RWPE2 (cell line): ENCODE results near the gene ARHGAP21.
A peak's percentile ranks its signal among the peaks of the same experiment; 100 is the strongest.

Experiments used
- ATAC-seq: fragments of 200-7000 bp; cut with Tn5 transposase; 3 replicates; pipeline ENCODE4 v1.9.1; 2021; ENCODE audit warnings: low read depth
- DNase-seq: peaks from one replicate; pipeline ENCODE4 v3.0.0-alpha.2; 2020; ENCODE audit warnings: low spot score
- H3K27ac ChIP-seq: fragments of 450-650 bp; 2 replicates; pipeline ENCODE4 v1.5.1; 2017; ENCODE audit warnings: mild to moderate bottlenecking; ENCODE audit not compliant: poor library complexity, severe bottlenecking
- H3K27me3 ChIP-seq: fragments of 250-450 bp; sonication (Bioruptor Pico); 2 replicates; pipeline ENCODE4 v1.5.1; 2021; ENCODE audit warnings: mild to moderate bottlenecking, moderate library complexity; ENCODE audit not compliant: insufficient read depth, poor library complexity, severe bottlenecking
- H3K36me3 ChIP-seq: fragments of 250-450 bp; sonication (Bioruptor Pico); 2 replicates; pipeline ENCODE4 v1.5.1; 2020; ENCODE audit warnings: low read depth, mild to moderate bottlenecking, moderate library complexity
- H3K4me1 ChIP-seq: fragments of 250-450 bp; sonication (Bioruptor Pico); 2 replicates; pipeline ENCODE4 v1.5.1; 2021; ENCODE audit warnings: mild to moderate bottlenecking, moderate library complexity; ENCODE audit not compliant: insufficient read depth, poor library complexity, severe bottlenecking
- H3K4me3 ChIP-seq: fragments of 250-450 bp; sonication (Bioruptor Pico); 2 replicates; pipeline ENCODE4 v1.5.1; 2021; ENCODE audit warnings: mild to moderate bottlenecking, moderate library complexity; ENCODE audit not compliant: severe bottlenecking
- H3K9me3 ChIP-seq: fragments of 250-450 bp; sonication (Bioruptor Pico); 2 replicates; pipeline ENCODE4 v1.5.1; 2021; ENCODE audit warnings: mild to moderate bottlenecking, moderate library complexity; ENCODE audit not compliant: severe bottlenecking
- CTCF ChIP-seq: fragments of 450-650 bp; IDR thresholded peaks from one replicate; pipeline ENCODE4 v1.5.1; 2017; ENCODE audit warnings: mild to moderate bottlenecking, moderate library complexity; ENCODE audit not compliant: poor library complexity, severe bottlenecking

ARHGAP21 gene

DNA sequence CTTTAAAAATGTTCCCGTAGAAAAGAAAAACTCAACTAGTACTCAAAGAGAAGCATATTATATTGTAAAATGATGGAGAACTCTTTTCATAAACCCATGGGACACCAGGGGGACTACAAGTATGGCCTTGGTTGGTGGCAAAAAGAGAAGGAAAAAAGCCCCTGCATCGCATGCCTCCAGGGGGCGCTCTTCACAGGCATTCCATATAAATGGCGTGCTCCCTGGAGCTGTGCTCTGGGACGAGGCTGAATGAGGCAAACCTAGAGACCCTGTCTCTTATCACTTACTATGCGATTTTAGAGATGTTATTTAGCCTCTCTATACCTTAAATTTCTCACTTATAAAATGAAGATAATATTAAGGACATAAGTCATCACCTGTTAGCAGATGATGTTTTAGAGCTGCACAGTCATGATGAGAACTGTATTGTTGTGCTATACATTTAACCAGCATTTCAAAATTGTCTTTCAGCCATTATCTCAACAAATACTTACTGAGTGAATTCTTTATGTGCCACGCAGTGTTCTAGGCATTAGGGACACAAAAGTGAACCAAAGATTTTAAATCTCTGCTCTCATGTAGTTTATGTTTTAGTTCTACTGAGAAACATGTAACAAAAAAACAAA lies 105.8 kb downstream of the ARHGAP21 start:
- Histone ChIP-seq H3K27me3 (no peaks in the 10 kb centered on the region), H3K36me3 (peaks cover 45% of the 10 kb centered on the region), H3K9me3 (no peaks in the 10 kb centered on the region), H3K4me3 (no peak overlapping the region), H3K4me1 (peaks cover 20% of the 10 kb centered on the region), H3K27ac (peak overlapping the region; percentile 3)
- TF ChIP-seq CTCF = peak; percentile 83
- DNase-seq (no peak), ATAC-seq (no peak)

- Histone ChIP-seq H3K4me1 (peaks cover 20% of the 10 kb centered on the region), H3K9me3 (no peaks in the 10 kb centered on the region), H3K36me3 (peaks cover 48% of the 10 kb centered on the region), H3K27ac (peak overlapping the region; percentile 22), H3K27me3 (no peaks in the 10 kb centered on the region), H3K4me3 (no peak overlapping the region)
- TF ChIP-seq CTCF = no peak
- DNase-seq (no peak), ATAC-seq (peak; percentile 79)
Measured at GRCh38 chr10:24616536-24616935, 107.2 kb downstream of the ARHGAP21 start.

- no peaks in the 10 kb centered on the region for H3K9me3 ChIP-seq
- TF ChIP-seq CTCF = no peak
- no peak for DNase-seq
Measured at GRCh38 chr10:24606021-24606420, 117.7 kb downstream of the ARHGAP21 start.

GRCh38 chr10:24605141-24605540 lies 118.5 kb downstream of the ARHGAP21 start:
- no peak for TF ChIP-seq CTCF
- Histone ChIP-seq H3K4me3 (no peak overlapping the region), H3K27ac (no peak overlapping the region), H3K36me3 (peaks cover 63% of the 10 kb centered on the region), H3K4me1 (no peaks in the 10 kb centered on the region), H3K9me3 (no peaks in the 10 kb centered on the region), H3K27me3 (no peaks in the 10 kb centered on the region)
- no peak for DNase-seq
- ATAC-seq = no peak

More at GRCh38 chr10:24606021-24606420, 117.7 kb downstream of the ARHGAP21 start:
- H3K4me3 ChIP-seq = no peak overlapping the region
- no peaks in the 10 kb centered on the region for H3K4me1 ChIP-seq
- no peak for ATAC-seq
- H3K36me3 ChIP-seq = peaks cover 60% of the 10 kb centered on the region
- H3K27ac ChIP-seq = no peak overlapping the region
- H3K27me3 ChIP-seq = no peaks in the 10 kb centered on the region

DNA sequence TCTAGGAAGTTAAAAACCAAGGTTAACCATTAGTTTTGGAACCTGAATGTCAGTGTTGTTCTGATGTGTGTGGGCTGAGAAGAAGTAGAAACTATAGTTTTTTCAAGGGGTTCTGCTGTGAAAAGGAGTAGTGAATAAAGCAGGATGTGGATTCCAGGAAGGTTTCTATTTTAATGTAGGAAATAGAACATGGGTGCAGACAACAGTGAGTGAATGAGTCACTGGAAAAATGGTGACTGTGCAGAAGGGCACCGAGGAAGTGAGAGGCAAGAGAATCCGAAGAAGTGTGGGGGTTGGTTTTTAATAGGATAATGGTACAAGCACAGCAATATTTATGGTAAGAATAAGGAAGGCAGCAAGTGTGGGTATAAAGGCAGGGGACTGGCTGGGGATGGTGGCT lies 120.4 kb downstream of the ARHGAP21 start:
- no peaks in the 10 kb centered on the region for H3K4me1 ChIP-seq
- TF ChIP-seq CTCF = no peak
- peak overlapping the region; percentile 18 for H3K27ac ChIP-seq
- no peaks in the 10 kb centered on the region for H3K27me3 ChIP-seq
- ATAC-seq (peak; percentile 55; the same call in 1 of the 3 replicates), DNase-seq (no peak)
- H3K36me3 ChIP-seq = peaks cover 73% of the 10 kb centered on the region
- no peak overlapping the region for H3K4me3 ChIP-seq
- no peaks in the 10 kb centered on the region for H3K9me3 ChIP-seq
